Stimulated activated CD4-positive, alpha-beta T cell treated with anti-CD3 and anti-CD28 coated beads, Interleukin-1b, Interleukin-23, amount 100 ng/mL, for 24 hours (primary cell): ENCODE measurements around the gene WASF2.

ENCODE experiments used
- DNase-seq, 4 experiments: peaks; one replicate each; pipeline ENCODE4 v3.0.0-alpha.2; 2020; ENCODE audit warnings: low read depth in 4 of 4, low spot score in 1 of 4

Gene WASF2

GRCh38 chr1:27522432-27523336, 32.7 kb upstream of the WASF2 start:
- DNase-seq = peak in 2 of 4 experiments; percentile 59 to 66

GRCh38 chr1:27521861-27522431, 32.0 kb upstream of the WASF2 start:
- DNase-seq = no peak

GRCh38 chr1:27521336-27521831, 31.4 kb upstream of the WASF2 start:
- DNase-seq = peak in 1 of 4 experiments; percentile 37

GRCh38 chr1:27520651-27521050, 30.7 kb upstream of the WASF2 start:
- DNase-seq = no peak

GRCh38 chr1:27519331-27520258, 29.6 kb upstream of the WASF2 start:
- DNase-seq = no peak

- DNase-seq = no peak
These were observed 28.8 kb upstream of the WASF2 start for GRCh38 chr1:27518808-27519207.

- DNase-seq = no peak
These were observed 28.1 kb upstream of the WASF2 start for GRCh38 chr1:27517907-27518718.

GRCh38 chr1:27517301-27517700, 27.3 kb upstream of the WASF2 start:
- no peak for DNase-seq

- DNase-seq = no peak
These were observed 25.7 kb upstream of the WASF2 start for GRCh38 chr1:27515626-27516025.

- no peak for DNase-seq
These were observed 24.0 kb upstream of the WASF2 start for GRCh38 chr1:27513958-27514357.

GRCh38 chr1:27513528-27513927, 23.6 kb upstream of the WASF2 start:
- no peak for DNase-seq

- no peak for DNase-seq
These were observed 19.4 kb upstream of the WASF2 start for GRCh38 chr1:27509127-27510080.

- DNase-seq = no peak
These were observed 18.1 kb upstream of the WASF2 start for GRCh38 chr1:27507960-27508665.

- DNase-seq = no peak
These were observed 16.7 kb upstream of the WASF2 start for GRCh38 chr1:27506703-27507102.

- DNase-seq = no peak
These were observed 15.4 kb upstream of the WASF2 start for GRCh38 chr1:27505420-27505680.

GRCh38 chr1:27504588-27505419, 14.8 kb upstream of the WASF2 start:
- DNase-seq = no peak

GRCh38 chr1:27503844-27504587, 14.0 kb upstream of the WASF2 start:
- DNase-seq = no peak
